Stomach smooth muscle (tissue), 2 donors: ENCODE measurements around the gene KCNQ2.

Source experiments
- H3K27ac ChIP-seq: one replicate; pipeline ENCODE4 v1.7.0; 2013; ENCODE audit warnings: mild to moderate bottlenecking, low read length, inconsistent platforms
- H3K27me3 ChIP-seq, 2 donors: one replicate each; pipeline ENCODE4 v1.7.0; 2013; ENCODE audit warnings: low read length in 2 of 2; ENCODE audit not compliant: insufficient read depth in 2 of 2, control insufficient read depth in 1 of 2
- H3K36me3 ChIP-seq, 2 donors: one replicate each; pipeline ENCODE4 v1.7.0; 2013; ENCODE audit warnings: low read length in 2 of 2; ENCODE audit not compliant: control insufficient read depth in 2 of 2, insufficient read depth in 2 of 2
- H3K4me1 ChIP-seq: one replicate; pipeline ENCODE4 v1.7.0; 2013; ENCODE audit warnings: low read length; ENCODE audit not compliant: control insufficient read depth, insufficient read depth
- H3K4me3 ChIP-seq, 2 donors: one replicate each; pipeline ENCODE4 v1.7.0; 2013; ENCODE audit warnings: low read length in 2 of 2
- H3K9ac ChIP-seq, 2 donors: one replicate each; pipeline ENCODE4 v1.7.0; 2013; ENCODE audit warnings: low read length in 2 of 2, mild to moderate bottlenecking in 1 of 2
- H3K9me3 ChIP-seq, 2 donors: one replicate each; pipeline ENCODE4 v1.7.0; 2013; ENCODE audit warnings: low read length in 2 of 2; ENCODE audit not compliant: control insufficient read depth in 2 of 2
- donor health status: healthy.
- donor health status: Pancreatic carcinoma.

The KCNQ2 gene

DNA sequence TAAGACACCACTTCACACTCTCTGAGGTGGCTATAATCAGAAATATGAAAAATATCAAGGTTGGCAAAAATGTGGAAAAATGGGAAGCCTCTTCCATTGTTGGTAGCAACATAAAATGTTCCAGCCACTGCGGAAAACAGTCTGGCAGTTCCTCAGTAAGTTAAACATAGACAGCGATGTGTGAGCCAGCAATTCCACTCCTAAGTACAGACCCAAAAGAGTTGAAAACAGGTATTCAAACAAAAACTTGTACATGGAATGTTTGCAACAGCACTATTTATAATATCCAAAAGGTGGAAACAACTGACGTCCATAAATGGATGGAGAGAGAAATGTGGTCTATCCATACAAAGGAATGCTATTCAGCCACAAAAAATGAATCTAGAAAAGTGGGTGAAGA lies 40.8 kb upstream of the KCNQ2 start:
- Histone ChIP-seq H3K27ac (no peak overlapping the region), H3K9me3 (no peaks in the 10 kb centered on the region), H3K4me1 (no peaks in the 10 kb centered on the region), H3K27me3 (peaks cover 0 to 9% of the 10 kb centered on the region in 2 donors), H3K4me3 (no peak overlapping the region), H3K9ac (no peak overlapping the region), H3K36me3 (no peaks in the 10 kb centered on the region)

DNA sequence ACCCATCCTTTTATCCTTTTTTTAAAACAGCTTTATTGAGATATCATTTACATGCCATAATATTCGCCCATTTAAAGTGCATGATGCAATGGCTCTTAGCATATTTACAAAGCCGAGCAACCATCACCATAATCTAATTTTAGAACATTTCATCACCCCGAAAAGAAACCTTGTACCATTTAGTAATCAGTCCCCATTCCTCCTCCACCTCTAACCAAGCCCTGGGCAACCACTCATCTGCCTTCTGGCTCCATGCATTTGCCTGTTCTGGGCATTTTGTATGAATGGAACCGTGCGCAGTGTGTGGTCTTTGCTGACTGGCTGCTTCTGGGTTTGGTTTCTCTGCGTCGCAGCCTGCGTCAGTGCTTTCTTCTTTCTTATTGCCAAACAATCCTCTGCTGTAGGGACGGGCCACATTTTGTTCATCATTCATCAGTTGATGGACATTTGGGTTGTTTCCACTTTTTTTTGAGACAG lies 36.7 kb upstream of the KCNQ2 start:
- H3K9ac ChIP-seq: no peak overlapping the region
- H3K27ac ChIP-seq: no peak overlapping the region
- peaks cover 8 to 20% of the 10 kb centered on the region in 2 donors for H3K9me3 ChIP-seq
- no peaks in the 10 kb centered on the region for H3K4me1 ChIP-seq
- no peak overlapping the region for H3K4me3 ChIP-seq
- H3K36me3 ChIP-seq: no peaks in the 10 kb centered on the region
- peaks cover 0 to 23% of the 10 kb centered on the region in 2 donors for H3K27me3 ChIP-seq

DNA sequence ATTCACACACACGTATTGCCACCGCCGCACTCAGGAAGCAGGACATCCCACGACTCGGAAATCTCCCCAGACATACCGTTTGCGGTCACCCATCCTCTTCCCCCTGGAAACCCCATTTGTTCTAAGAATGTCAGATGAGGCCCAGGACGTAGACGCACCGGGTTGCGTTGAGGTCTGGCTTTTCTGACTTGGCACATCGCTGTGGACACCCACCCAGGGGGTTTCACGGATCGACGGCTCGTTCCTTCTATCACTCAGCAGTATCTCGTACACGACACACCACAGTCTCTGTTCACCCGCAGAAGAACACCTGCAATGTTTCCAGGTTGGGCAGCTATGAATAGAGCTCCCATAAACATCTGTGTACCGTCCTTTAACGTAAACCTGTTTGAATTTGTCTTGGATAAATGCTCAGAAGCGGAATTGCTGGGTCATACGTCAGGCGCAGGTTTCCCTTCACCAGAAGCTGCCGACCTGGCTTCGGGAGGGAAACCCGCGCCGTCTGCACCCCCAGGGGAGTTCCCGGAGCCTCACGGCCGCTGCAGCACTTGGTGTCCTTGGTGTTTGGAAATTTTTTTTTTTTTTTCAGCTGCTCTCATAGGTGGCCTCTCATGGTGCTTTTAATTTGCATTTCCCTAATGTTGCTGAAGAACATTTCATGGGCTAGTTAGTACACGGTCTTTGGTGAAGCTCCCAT lies 35.8 kb upstream of the KCNQ2 start:
- Histone ChIP-seq H3K27me3 (peaks cover 0 to 27% of the 10 kb centered on the region in 2 donors), H3K9ac (no peak overlapping the region), H3K9me3 (peaks cover 8 to 20% of the 10 kb centered on the region in 2 donors), H3K27ac (no peak overlapping the region), H3K4me1 (no peaks in the 10 kb centered on the region), H3K4me3 (no peak overlapping the region), H3K36me3 (no peaks in the 10 kb centered on the region)

DNA sequence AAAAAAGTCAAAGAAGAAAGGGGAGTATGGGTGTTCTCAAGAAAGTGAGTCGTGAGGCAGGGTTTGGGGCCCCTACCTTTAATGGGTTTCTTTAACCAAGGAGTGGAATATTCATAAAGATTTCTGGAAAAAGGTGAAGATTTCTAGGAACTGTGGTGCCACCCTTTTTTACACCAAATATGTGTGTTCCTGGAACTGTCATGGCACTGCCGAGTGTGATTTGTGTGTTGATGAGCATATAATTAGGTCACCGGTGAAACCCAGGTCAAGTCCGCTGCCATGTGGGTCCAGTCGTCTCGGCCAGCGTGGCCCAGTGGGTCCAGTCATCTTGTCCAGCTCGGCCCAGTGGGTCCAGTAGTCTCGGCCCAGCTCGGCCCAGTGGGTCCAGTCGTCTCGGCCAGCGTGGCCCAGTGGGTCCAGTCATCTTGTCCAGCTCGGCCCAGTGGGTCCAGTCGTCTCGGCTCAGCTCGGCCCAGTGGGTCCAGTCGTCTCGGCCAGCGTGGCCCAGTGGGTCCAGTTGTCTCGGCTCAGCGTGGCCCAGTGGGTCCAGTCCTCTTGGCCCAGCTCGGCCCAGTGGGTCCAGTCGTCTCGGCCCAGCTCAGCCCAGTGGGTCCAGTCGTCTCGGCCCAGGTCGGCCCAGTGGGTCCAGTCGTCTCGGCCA lies 34.8 kb upstream of the KCNQ2 start:
- H3K27ac ChIP-seq: no peak overlapping the region
- H3K4me1 ChIP-seq: no peaks in the 10 kb centered on the region
- H3K27me3 ChIP-seq: peaks cover 0 to 34% of the 10 kb centered on the region in 2 donors

DNA sequence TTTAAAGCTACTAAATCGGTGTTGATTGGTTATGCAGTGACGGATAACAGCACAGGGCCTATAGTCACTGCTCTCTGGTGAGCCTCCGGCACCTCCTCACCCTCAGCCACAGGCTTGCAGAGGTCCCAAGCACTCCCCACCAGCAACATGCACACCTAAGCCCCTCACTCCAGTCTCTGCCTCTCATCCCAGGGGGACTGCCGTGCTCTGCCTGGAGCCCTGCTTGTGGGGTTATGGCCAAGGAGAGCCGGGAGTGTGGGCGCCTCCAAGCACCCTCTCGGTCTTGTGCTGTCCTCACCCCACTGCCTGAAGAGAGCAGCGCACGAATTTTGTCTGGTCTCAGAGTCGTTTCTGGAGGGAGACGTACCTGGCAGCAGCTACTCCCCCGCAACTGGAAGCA lies 33.3 kb upstream of the KCNQ2 start:
- H3K9ac ChIP-seq: no peak overlapping the region
- H3K4me3 ChIP-seq: no peak overlapping the region
- H3K27me3 ChIP-seq: peaks cover 4 to 35% of the 10 kb centered on the region in 2 donors
- no peaks in the 10 kb centered on the region for H3K36me3 ChIP-seq
- H3K9me3 ChIP-seq: peaks cover 8 to 20% of the 10 kb centered on the region in 2 donors
- H3K4me1 ChIP-seq: no peaks in the 10 kb centered on the region
- H3K27ac ChIP-seq: no peak overlapping the region

More for the DNA sequence above, 34.8 kb upstream of the KCNQ2 start:
- H3K4me3 ChIP-seq: no peak overlapping the region
- no peaks in the 10 kb centered on the region for H3K36me3 ChIP-seq
- no peak overlapping the region for H3K9ac ChIP-seq
- H3K9me3 ChIP-seq: peaks cover 8 to 20% of the 10 kb centered on the region in 2 donors

DNA sequence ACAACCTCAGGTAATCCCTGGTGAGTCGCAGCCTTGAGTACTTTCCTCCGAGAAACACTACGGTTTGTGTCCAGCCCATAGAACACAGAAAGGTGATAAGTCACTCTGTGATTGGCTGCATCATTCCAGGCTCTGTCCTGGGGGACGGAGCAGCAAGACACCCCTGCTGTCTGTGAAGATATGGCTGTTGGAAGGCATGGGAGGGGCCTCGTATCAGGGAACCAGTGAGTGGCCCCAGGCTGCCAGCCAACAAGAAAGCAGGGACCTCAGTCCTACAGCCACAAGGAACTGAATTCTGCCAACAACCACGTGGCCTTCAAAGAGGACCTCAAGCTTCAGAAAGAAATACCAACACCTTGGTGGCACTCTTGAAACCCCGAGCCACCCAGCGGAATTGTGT lies 32.8 kb upstream of the KCNQ2 start:
- Histone ChIP-seq H3K27me3 (peaks cover 5 to 35% of the 10 kb centered on the region in 2 donors), H3K9me3 (peaks cover 8 to 20% of the 10 kb centered on the region in 2 donors), H3K36me3 (no peaks in the 10 kb centered on the region), H3K27ac (no peak overlapping the region), H3K4me1 (no peaks in the 10 kb centered on the region), H3K4me3 (no peak overlapping the region), H3K9ac (no peak overlapping the region)

DNA sequence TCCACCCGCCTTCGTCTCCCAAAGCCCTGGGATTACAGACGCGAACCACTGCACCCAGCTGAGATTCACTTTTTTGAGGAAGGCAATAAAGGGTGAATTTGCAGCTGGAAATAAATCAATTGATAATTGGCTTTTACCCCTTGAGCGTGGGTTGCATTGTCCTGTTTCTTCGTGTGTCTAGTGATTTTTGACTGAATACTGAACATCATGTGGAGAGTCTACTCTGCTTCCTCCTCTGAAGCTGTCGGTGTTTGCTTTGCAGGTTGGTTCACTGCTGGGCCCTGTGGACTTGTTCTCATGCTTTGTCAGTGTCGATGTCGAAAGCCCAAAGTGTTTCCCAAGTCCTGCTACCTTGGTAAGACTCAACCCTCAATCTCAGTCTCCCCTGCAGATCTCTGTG lies 32.2 kb upstream of the KCNQ2 start:
- Histone ChIP-seq H3K9me3 (peaks cover 8 to 20% of the 10 kb centered on the region in 2 donors), H3K4me1 (peaks cover under 1% of the 10 kb centered on the region), H3K4me3 (no peak overlapping the region), H3K27ac (no peak overlapping the region), H3K27me3 (peaks cover 9 to 40% of the 10 kb centered on the region in 2 donors), H3K9ac (no peak overlapping the region), H3K36me3 (no peaks in the 10 kb centered on the region)

DNA sequence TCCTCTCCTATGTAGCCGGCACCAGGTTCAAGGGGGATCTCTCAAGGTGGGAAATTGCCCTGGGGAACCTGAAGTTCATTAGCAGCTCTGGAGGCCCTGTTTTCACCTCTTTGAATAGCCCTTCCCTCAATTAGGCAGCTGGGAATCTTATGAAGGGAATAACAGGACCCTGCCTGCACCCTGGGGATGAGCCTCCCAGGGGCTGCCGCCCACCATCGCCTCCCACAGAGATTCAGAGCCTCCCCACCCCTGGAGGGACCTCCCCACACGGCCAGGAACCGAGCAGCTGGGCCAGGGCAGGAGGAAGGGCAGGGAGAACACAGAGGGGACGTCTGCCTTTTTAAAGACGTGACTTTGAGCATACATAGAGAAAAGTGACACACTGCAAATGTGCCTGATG lies 31.1 kb upstream of the KCNQ2 start:
- Histone ChIP-seq H3K27me3 (peaks cover 14 to 41% of the 10 kb centered on the region in 2 donors), H3K27ac (no peak overlapping the region), H3K36me3 (no peaks in the 10 kb centered on the region), H3K9ac (no peak overlapping the region), H3K4me1 (peaks cover 5% of the 10 kb centered on the region), H3K9me3 (peaks cover 8 to 20% of the 10 kb centered on the region in 2 donors), H3K4me3 (no peak overlapping the region)

DNA sequence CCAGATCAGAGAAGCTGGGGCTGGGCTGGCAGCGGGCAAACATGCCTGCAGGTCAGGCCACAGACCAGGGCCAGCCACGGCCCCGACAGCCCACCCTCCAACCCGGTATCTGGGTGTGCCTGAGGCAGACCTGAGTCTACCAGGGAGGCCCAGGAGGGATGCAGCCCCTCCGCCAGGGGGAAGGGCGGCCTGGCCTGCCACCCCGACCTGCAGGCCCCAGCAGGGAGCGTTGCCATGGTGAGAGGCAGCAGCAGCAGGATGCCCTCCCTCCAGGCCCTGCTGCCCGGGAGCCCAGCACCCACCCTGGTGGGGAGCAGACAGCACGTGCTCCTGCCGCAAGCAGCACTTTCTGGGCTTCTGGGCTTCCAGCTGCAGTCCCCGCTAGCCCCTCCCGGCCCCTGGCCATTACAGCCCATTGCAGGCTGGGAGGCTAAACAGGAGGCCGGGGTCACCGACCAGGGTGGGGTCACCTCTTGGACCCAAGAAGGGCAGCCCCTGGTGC lies 30.3 kb upstream of the KCNQ2 start:
- H3K27me3 ChIP-seq: peaks cover 20 to 37% of the 10 kb centered on the region in 2 donors
- no peaks in the 10 kb centered on the region for H3K36me3 ChIP-seq
- H3K4me3 ChIP-seq: no peak overlapping the region
- peaks cover 8 to 16% of the 10 kb centered on the region in 2 donors for H3K9me3 ChIP-seq
- H3K9ac ChIP-seq: no peak overlapping the region
- H3K4me1 ChIP-seq: peaks cover 9% of the 10 kb centered on the region
- H3K27ac ChIP-seq: no peak overlapping the region

DNA sequence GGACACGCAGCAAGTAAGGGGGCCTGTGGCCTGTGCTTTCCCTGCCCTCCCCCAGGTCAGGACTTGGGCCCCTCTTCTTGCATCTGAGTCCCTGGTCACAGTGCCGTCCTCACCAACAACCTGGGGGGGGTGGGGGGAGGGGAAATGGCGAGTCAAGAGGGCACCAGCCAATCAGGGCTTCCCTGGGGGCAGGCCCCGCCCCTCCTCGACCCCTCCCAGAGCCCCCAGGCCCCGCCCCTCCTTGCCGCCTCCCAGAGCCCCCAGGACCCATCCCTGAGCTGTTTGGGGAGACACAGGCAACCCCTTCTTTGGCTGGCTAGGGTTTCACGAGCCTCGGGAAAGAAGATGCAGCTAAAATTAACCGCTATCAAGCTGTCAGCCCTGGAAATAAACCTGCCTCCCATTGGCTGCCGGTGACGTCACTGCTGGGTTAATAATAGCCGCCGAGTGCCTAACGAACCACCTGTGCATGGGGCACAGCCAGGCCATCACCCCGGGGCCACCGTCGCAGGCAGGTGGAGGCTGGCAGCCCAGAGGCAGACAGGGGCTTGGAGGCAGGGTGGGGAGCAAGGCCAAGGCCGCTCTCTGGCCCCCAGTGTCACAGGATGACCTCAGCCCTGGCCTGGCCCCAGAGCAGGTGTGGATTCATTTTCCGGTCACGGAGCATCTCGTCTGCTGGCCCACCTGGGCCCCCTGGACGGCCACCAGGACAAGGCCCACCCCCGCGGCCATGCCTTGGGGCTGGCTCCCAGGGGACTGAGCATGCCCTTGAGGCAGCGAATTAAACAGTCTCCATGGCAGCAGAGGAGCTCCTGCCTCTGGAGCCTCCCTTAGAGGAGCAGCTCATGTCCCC lies 29.6 kb upstream of the KCNQ2 start:
- peaks cover 20 to 38% of the 10 kb centered on the region in 2 donors for H3K27me3 ChIP-seq
- no peak overlapping the region for H3K9ac ChIP-seq
- H3K4me1 ChIP-seq: peaks cover 12% of the 10 kb centered on the region
- H3K36me3 ChIP-seq: no peaks in the 10 kb centered on the region
- no peak overlapping the region for H3K27ac ChIP-seq
- H3K4me3 ChIP-seq: no peak overlapping the region
- peaks cover 8 to 16% of the 10 kb centered on the region in 2 donors for H3K9me3 ChIP-seq
